Measurements from ENCODE around the gene NRL.

Gene NRL

DNA sequence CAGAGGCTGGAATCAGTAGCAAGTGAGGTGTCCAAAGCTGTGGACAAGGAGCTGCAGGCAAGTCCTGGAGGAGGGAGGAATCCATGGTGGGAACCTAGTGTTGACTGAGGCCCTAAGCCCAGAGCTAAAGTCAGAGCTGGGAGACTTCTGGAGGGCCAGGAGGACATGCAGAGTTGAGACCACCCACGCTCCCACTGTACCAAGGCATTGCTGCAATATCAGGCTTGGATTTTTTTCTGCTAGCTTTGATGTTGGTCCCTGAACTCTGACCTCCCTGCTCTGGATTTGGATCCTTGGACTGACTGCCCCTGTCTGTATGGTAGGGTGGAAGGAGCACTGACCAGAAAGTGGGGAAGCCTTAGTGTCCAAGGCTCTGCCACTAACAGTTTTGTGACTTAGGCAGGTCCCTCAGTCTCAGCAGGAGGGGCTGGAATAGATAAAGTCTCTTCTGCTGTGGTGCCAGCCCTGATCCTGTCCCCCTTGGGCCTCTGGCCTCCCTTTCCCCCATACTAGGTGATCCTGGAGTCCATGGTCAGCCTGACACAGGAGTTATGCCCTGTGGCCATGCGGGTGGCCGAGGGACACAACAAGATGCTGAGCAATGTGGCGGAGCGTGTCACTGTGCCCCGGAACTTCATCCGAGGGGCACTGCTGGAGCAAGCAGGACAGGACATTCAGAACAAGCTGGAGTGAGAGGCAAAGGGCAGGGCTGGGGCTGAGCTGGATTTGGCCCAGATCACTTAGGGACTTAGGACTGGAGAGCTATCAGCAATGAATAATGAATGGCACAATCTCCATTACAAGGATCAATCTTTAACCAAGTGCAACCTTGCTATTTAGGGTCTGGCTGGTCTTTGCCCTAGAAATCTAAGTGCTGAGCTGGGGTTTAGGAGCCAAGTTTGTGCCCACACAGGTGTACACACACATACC, 53.5 kb downstream of the NRL start:
- FAIRE-seq (no peak), DNase-seq (ENCODE audit: insufficient read length, low spot score) (no peak)
- TF ChIP-seq POLR2A (IDR thresholded peaks at IDR 0.05; ENCODE audit: low read depth, low read length): no peak

DNA sequence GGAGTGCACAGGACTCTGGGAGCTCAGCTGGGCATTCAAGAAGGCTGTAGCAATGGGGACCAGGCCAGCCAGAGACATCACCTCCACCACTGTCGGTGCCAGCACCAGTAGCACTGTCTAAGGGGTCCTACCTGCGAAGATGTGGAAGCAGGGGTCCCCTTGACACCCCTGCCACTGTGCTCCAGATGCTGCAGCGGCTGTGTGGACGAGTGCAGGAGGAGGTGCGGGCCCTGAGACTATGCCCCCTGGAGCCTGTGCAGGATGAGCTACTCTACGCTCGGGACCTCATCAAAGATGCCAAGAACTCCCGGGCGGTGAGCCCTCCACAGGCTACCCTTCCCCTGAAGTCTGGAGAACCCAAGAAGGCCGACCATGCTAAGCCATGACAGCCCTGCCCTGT, 54.3 kb downstream of the NRL start:
- TF ChIP-seq POLR2A (IDR thresholded peaks at IDR 0.05; ENCODE audit: low read depth, low read length): no peak
- no peak for FAIRE-seq

DNA sequence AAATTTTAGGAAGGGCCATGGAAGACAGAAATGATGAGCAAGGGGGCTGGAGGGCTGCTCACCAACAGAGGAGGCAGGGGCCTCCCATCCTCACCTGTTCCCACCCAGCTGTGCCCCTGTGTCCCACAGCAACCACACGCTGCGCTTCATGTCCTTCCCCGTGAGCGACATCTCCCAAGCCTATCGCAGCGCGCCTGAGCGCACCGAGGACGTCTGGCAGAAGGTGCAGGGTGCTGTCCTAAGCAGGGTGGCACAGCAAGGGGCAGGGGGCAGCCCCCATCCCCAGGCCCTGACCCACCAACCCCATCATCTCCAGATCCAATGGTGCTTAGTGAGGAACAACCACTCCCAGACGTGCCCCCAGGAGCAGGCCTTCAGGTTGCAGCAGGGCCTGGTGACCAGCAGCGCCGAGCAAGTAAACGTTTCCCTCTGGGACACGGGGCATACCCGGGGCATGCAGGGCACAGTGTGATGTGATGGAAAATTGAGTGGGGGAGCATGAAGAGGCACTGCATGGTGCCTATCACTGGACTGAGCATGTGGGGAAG, 54.8 kb downstream of the NRL start:
- no peak for TF ChIP-seq POLR2A (IDR thresholded peaks at IDR 0.05; ENCODE audit: low read depth, low read length)
- DNase-seq (ENCODE audit: insufficient read length, low spot score) (no peak), FAIRE-seq (no peak)

More for the DNA sequence above, 54.3 kb downstream of the NRL start:
- no peak for DNase-seq (ENCODE audit: insufficient read length, low spot score)

DNA sequence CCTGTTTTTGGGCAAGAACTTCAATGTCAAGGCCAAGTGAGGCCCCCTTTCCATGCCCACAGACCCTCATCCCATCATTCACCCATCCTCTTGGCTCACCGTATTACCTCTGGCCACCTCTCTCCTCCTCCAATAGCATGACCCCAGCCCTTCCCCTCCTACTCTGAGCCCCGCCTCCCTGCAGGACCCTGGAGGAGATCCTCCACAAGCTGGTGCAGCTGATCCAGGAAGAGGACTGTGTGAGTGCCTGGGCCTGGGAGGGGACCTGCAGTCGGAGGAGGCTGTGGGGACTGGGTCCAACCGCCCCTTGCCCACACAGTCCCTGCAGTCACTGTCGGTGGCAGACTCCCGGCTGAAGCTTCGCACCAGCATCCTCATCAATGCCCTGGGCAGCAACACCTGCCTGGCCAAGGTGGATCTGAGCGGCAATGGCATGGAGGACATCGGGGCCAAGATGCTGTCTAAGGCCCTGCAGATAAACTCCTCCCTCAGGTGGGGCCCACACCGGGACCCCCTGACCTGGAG, 55.7 kb downstream of the NRL start:
- FAIRE-seq (no peak), DNase-seq (ENCODE audit: insufficient read length, low spot score) (no peak)
- TF ChIP-seq POLR2A (IDR thresholded peaks at IDR 0.05; ENCODE audit: low read depth, low read length): no peak

DNA sequence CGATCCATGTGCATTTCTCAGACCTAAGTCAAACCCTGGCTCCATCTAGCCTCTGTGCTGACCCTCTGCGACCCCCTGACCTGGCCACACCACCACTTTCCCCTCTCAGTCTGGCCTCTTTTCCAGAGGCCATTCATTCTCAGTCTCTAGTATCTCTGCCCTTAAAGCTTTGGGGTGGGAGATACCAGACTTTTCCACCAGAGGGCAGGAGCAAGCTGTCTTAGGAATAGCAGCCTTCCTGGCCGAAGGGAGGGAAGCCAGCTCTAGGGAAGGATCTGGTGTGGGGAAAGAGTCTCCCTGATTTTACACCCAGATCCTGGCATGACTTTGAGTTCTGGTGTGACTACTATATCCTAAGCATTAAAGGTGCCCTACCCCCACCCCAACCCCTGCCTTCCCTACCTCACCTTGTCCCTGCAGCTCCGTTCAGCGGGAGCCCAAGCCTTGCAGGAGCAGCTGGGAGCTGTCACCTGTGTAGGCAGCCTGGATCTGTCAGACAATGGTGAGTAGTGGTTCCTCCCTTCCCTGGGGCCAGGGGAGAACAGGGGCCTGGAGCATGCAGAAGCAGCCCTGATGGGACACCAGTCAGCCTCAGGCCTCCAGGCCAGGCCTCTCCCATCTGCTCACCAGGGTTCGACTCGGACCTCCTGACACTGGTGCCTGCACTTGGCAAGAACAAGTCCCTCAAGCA, 56.3 kb downstream of the NRL start:
- FAIRE-seq: no peak
- TF ChIP-seq POLR2A (IDR thresholded peaks at IDR 0.05; ENCODE audit: low read depth, low read length): no peak
- DNase-seq (ENCODE audit: insufficient read length, low spot score): peak; percentile 66

DNA sequence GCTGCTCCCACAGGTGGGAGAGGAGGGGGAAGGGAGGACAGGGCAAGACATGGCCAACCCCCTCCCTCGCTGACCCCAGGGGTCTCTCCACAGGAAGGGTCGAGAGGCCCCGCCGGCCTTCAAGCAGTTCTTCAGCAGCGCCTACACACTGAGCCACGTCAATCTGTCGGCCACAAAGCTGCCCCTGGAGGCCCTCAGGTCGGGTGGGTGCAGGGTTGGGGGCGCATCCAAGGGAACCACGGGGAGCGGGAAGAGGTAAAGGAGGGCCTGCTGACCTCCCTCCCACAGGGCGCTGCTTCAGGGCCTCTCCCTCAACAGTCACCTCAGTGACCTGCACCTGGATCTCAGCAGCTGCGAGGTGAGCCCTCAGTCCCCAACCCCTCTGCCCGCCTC, 56.9 kb downstream of the NRL start:
- DNase-seq (ENCODE audit: insufficient read length, low spot score) (no peak), FAIRE-seq (no peak)
- no peak for TF ChIP-seq POLR2A (IDR thresholded peaks at IDR 0.05; ENCODE audit: low read depth, low read length)

DNA sequence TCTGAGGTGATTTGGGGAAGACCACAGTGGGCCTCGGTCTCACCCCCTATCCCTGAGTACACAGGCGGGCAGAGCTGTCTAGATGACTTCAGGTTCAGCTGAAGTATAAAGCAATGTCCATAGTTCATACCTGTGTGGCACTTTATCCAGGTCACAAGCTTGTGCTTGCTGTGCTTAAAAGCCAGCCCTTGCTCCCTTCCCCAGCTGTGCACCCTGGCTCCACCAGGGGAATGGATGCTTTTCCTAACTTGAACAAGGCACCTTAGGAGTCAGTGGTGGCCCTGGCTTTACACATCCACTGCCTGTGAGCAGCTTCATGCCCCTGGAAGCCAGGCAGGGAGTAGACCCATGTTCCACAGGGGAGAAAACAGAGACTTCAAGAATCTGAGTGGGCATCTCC, 57.5 kb downstream of the NRL start:
- no peak for DNase-seq (ENCODE audit: insufficient read length, low spot score)
- no peak for TF ChIP-seq POLR2A (IDR thresholded peaks at IDR 0.05; ENCODE audit: low read depth, low read length)
- FAIRE-seq: no peak

DNA sequence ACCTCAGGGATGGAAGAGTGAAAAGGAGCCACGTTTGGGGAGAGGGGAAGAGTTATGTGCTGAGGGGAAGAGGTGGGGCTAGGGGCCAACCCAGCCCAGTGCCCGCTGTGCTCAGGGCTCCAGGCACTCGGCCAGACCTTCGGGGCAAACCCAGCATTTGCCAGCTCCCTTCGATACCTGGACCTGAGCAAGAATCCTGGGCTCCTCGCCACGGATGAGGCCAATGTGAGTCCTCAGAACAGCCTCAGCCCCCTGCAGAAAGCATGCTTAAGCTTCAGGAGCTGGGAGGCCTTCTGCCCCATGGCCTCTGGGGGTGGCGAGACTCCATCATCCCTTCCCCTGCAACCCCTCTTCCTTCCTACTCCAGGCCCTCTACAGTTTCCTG, 58.0 kb downstream of the NRL start:
- DNase-seq (ENCODE audit: insufficient read length, low spot score) (no peak), FAIRE-seq (no peak)
- no peak for TF ChIP-seq POLR2A (IDR thresholded peaks at IDR 0.05; ENCODE audit: low read depth, low read length)

DNA sequence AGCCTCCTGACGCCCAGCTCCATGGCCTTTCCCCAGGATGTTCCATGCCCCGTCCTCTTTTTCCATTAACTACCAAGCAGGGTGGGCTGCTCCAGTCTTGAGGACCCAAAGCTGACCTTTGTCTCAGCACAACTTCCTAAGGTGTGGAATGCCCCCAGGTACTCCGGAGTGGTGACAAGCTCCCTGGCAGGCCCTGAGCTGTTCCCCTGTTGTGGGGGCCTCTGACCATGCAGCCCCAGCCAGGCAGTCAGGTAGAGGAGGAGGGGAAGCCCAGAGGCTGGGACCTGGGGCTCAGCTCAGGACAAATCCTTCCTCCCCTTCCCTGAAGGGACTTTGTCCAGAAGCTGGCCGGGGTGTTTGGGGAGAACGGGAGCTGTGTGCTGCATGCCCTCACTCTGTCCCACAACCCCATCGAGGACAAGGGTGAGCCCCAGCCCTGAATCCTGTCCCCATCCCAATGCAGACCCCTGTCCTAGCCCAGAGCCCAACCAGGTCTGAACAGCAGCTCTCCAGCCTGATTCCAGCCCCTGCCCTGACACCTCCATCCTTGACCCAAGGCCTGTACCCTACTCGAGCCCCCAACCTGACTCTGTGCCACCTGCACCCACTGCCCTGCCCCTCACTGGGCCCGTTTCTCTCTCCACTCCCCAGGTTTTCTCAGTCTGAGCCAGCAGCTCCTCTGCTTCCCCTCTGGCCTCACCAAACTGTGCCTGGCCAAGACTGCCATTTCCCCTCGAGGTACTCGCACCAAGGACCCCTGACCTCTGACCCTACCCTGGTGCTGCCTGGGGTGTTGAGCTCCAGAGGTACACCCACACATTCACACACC, 58.6 kb downstream of the NRL start:
- FAIRE-seq: no peak
- no peak for TF ChIP-seq POLR2A (IDR thresholded peaks at IDR 0.05; ENCODE audit: low read depth, low read length)
- no peak for DNase-seq (ENCODE audit: insufficient read length, low spot score)

DNA sequence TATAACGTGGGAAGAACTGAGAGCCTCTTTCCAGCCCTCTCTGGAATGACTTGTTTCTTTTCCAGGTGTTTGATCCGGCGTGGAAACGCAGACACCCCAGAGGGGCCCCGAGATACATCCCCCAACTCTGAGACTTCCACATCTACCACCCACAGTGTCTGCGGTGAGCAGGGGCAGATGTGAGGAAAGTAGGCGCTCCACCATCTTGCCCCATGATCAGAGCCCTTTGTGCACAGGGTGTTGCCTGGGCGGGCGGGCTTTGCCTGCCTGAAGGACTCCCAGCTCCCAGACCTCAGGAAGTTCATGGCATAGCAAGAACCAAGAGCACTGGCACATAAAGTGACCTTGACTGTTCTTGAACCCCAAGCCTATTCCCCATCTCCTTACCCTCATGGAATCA, 60.1 kb downstream of the NRL start:
- DNase-seq (ENCODE audit: insufficient read length, low spot score) (no peak), FAIRE-seq (no peak)
- TF ChIP-seq POLR2A (IDR thresholded peaks at IDR 0.05; ENCODE audit: low read depth, low read length): no peak

DNA sequence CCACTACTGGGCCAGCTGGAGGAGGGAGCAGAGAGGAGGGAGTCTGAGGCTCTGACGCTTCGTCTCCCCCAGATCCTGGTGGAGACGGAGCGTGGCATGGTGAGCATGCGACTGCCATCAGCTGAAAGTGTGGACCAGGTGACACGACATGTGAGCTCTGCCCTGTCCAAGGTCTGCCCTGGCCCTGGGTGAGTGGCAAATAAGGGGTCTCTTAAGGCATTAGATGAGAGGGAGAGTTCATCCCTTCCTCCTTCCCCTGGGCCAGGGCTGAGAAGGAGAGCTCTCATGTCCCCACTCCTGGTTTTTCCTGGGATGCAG, 60.5 kb downstream of the NRL start:
- DNase-seq (ENCODE audit: insufficient read length, low spot score) (no peak), FAIRE-seq (no peak)

DNA sequence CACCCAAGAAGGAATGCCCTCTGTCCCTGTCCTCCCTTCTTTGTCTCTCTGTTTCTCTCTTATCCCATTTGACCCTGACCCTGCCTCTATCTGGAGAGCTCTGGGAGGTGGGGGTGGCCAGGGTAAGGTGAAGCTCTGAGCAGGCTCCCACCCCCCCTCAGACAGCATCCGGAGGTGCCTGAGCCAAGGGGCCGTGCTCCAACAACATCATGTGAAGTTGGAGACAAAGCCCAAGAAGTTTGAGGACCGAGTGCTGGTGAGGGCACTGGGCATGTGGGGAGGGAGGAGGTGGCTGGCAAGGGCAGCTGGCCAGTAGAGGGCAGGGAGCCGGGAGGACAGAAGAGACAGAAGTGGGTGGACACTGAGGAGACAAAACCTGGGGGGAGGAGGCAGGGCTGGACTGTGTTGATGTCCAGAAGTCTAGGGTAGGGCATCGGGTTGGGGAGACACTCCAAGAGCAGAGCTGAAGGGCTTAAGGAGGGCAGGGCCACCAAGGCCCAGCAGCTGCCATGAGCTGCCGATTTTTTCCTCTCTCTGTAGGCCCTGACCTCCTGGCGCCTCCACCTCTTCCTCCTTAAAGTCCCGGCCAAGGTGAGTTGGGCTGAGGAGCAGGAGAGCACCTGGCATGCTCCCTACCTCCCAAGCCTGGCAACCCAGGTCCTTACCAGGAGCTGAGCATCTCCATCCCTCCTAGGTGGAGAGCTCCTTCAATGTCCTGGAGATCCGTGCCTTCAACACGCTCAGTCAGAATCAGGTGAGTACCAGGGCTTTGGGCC, 61.0 kb downstream of the NRL start:
- no peak for TF ChIP-seq POLR2A (IDR thresholded peaks at IDR 0.05; ENCODE audit: low read depth, low read length)
- FAIRE-seq: no peak
- no peak for DNase-seq (ENCODE audit: insufficient read length, low spot score)

More for the DNA sequence above, 60.5 kb downstream of the NRL start:
- TF ChIP-seq POLR2A (IDR thresholded peaks at IDR 0.05; ENCODE audit: low read depth, low read length): no peak

All from H54 (cell line).